ENCODE results near the gene APMAP.
"Not testable (repeated sequence)": the region's sequence is repeated elsewhere in the genome, so short reads cannot be mapped to it uniquely, and the experiment has no call there.

The APMAP gene

GRCh38 chr20:24939036-24939435 lies 53.5 kb downstream of the APMAP start:
- in situ Hi-C loops (cut with MboI; ENCODE audit: low sequenced_read_pairs), result loop anchor here (25.0 kb wide), 4 partner anchors 98 to 1252 kb away; partner anchors contain the start of gene CST4

GRCh38 chr20:24938498-24938897 lies 54.1 kb downstream of the APMAP start:
- in situ Hi-C loops (cut with MboI; ENCODE audit: low sequenced_read_pairs), result loop anchor here (25.0 kb wide), 4 partner anchors 99 to 1251 kb away; partner anchors contain the start of gene CST4

- in situ Hi-C loops (cut with MboI; ENCODE audit: low sequenced_read_pairs), result loop anchor here (25.0 kb wide), 4 partner anchors 100 to 1250 kb away; partner anchors contain the start of gene CST4
These were observed 55.0 kb downstream of the APMAP start for GRCh38 chr20:24937579-24937978.

- in situ Hi-C loops (cut with MboI; ENCODE audit: low sequenced_read_pairs), result loop anchor here (25.0 kb wide), 4 partner anchors 101 to 1249 kb away; partner anchors contain the start of gene CST4
These were observed 55.8 kb downstream of the APMAP start for GRCh38 chr20:24936526-24937407.

GRCh38 chr20:24935766-24936525 lies 56.6 kb downstream of the APMAP start:
- in situ Hi-C loops (cut with MboI; ENCODE audit: low sequenced_read_pairs), result loop anchor here (25.0 kb wide), 4 partner anchors 101 to 1249 kb away; partner anchors contain the start of gene CST4

- in situ Hi-C loops (cut with MboI; ENCODE audit: low sequenced_read_pairs), result loop anchor here (25.0 kb wide), 4 partner anchors 102 to 1248 kb away; partner anchors contain the start of gene CST4
These were observed 57.4 kb downstream of the APMAP start for GRCh38 chr20:24935140-24935539.

GRCh38 chr20:24934716-24935115 lies 57.8 kb downstream of the APMAP start:
- in situ Hi-C loops (cut with MboI; ENCODE audit: low sequenced_read_pairs), result loop anchor here (25.0 kb wide), 4 partner anchors 103 to 1247 kb away; partner anchors contain the start of gene CST4

- in situ Hi-C loops (cut with MboI; ENCODE audit: low sequenced_read_pairs), result loop anchor here (25.0 kb wide), 4 partner anchors 103 to 1247 kb away; partner anchors contain the start of gene CST4
These were observed 58.4 kb downstream of the APMAP start for GRCh38 chr20:24934101-24934661.

- in situ Hi-C loops (cut with MboI; ENCODE audit: low sequenced_read_pairs), result loop anchor here (25.0 kb wide), 4 partner anchors 104 to 1246 kb away; partner anchors contain the start of gene CST4
These were observed 59.2 kb downstream of the APMAP start for GRCh38 chr20:24933266-24933908.

GRCh38 chr20:24931893-24932292 lies 60.7 kb downstream of the APMAP start:
- in situ Hi-C loops (cut with MboI; ENCODE audit: low sequenced_read_pairs), result loop anchor here (25.0 kb wide), 4 partner anchors 105 to 1245 kb away; partner anchors contain the start of gene CST4

GRCh38 chr20:24930724-24931688 lies 61.5 kb downstream of the APMAP start:
- in situ Hi-C loops (cut with MboI; ENCODE audit: low sequenced_read_pairs), result loop anchor here (25.0 kb wide), 4 partner anchors 106 to 1244 kb away; partner anchors contain the start of gene CST4

GRCh38 chr20:24929867-24930723 lies 62.5 kb downstream of the APMAP start:
- in situ Hi-C loops (cut with MboI; ENCODE audit: low sequenced_read_pairs), result loop anchor here (25.0 kb wide), 4 partner anchors 107 to 1243 kb away; partner anchors contain the start of gene CST4

GRCh38 chr20:24929259-24929658 lies 63.3 kb downstream of the APMAP start:
- in situ Hi-C loops (cut with MboI; ENCODE audit: low sequenced_read_pairs), result loop anchor here (25.0 kb wide), 4 partner anchors 108 to 1242 kb away; partner anchors contain the start of gene CST4

GRCh38 chr20:24920706-24921105 lies 71.8 kb downstream of the APMAP start:
- in situ Hi-C loops (cut with MboI; ENCODE audit: low sequenced_read_pairs), result not testable (repeated sequence)

GRCh38 chr20:24919665-24920064 lies 72.9 kb downstream of the APMAP start:
- in situ Hi-C loops (cut with MboI; ENCODE audit: low sequenced_read_pairs), result not testable (repeated sequence)

- in situ Hi-C loops (cut with MboI; ENCODE audit: low sequenced_read_pairs), result no loop called here
These were observed 73.7 kb downstream of the APMAP start for GRCh38 chr20:24918579-24919566.

All from HL-60/S4 treated with retinoic acid at 250 ng/mL for 4 days and 3 days (cell line).